Body of pancreas (tissue), 4 donors: ENCODE results near the gene SLC35F3. TPM values are rescaled to one million over a fixed set of nuclear protein-coding genes. Genes with fewer than 3 reads are reported as not detected.

Source experiments
- ATAC-seq: fragments of 150-250 bp; one replicate; pipeline ENCODE4 v1.9.1; 2016
- DNase-seq, 4 donors: peaks; one replicate each; pipeline ENCODE4 v3.0.0-alpha.2; 2019
- H3K27ac ChIP-seq, 4 donors: fragments of 200-600 bp; sonication (generic); 1 replicate in 3 of 4; 2 replicates in 1 of 4; pipeline versions ENCODE4 v1.5.1 to v1.6.1; 2016 to 2019; ENCODE audit warnings: mild to moderate bottlenecking in 1 of 4, mixed read lengths in 1 of 4, moderate library complexity in 1 of 4
- H3K27me3 ChIP-seq, 2 donors: fragments of 200-600 bp; sonication (generic); one replicate each; pipeline ENCODE4 v1.6.0; 2016; ENCODE audit warnings: mild to moderate bottlenecking in 1 of 2
- H3K36me3 ChIP-seq, 2 donors: fragments of 200-600 bp; sonication (generic); replicated peaks in 1 of 2; 2 replicates each; pipeline ENCODE4 v1.5.1; 2016; ENCODE audit warnings: low read depth in 2 of 2; ENCODE audit not compliant: insufficient read depth in 1 of 2
- H3K4me1 ChIP-seq: fragments of 200-600 bp; sonication (generic); one replicate; pipeline ENCODE4 v1.6.0; 2016
- H3K4me3 ChIP-seq, 2 donors: fragments of 200-600 bp; sonication (generic); 1 replicate in 1 of 2; 2 replicates in 1 of 2; pipeline ENCODE4 v1.5.1; 2016 to 2019
- H3K9me3 ChIP-seq, 3 donors: fragments of 200-600 bp; sonication (generic); 1 replicate in 2 of 3; 2 replicates in 1 of 3; pipeline ENCODE4 v1.5.1; 2016
- POLR2A ChIP-seq, 3 donors: fragments of 450-650 bp; IDR thresholded peaks; one replicate each; pipeline ENCODE4 v1.6.1; 2016; ENCODE audit warnings: antibody characterized with exemption in 3 of 3, mild to moderate bottlenecking in 2 of 3
- WGBS, 2 donors: methylation state at CpG; one replicate each; pipeline ENCODE4 v1.1.5; 2017; 5-methylcytosine and 5-hydroxymethylcytosine counted together
- intact Hi-C: fragments of 100-400 bp; cut with DNase I; formaldehyde crosslinking; loops from one replicate; pipeline ENCODE4 v1.15.1; 2023
- total RNA-seq, 2 donors: library from RNA; depleted of rRNA; stranded (reverse); fragments of >200 nt; gene quantifications; one replicate each; pipeline ENCODE4 v1.1.0, GENCODE V29; 2016
- TF ChIP-seq, protein P1 (sequence below), 7 experiments: fragments of 450-650 bp in 4 of 7; fragments of 200-600 bp in 3 of 7; sonication (generic) in 3 of 7; IDR thresholded peaks; one replicate each; pipeline ENCODE4 v1.5.1; 2016 to 2019; ENCODE audit warnings: antibody characterized with exemption in 7 of 7

Gene SLC35F3
- total RNA-seq, 2 donors from 2014 or later = 0.99 to 11.7 TPM

DNA sequence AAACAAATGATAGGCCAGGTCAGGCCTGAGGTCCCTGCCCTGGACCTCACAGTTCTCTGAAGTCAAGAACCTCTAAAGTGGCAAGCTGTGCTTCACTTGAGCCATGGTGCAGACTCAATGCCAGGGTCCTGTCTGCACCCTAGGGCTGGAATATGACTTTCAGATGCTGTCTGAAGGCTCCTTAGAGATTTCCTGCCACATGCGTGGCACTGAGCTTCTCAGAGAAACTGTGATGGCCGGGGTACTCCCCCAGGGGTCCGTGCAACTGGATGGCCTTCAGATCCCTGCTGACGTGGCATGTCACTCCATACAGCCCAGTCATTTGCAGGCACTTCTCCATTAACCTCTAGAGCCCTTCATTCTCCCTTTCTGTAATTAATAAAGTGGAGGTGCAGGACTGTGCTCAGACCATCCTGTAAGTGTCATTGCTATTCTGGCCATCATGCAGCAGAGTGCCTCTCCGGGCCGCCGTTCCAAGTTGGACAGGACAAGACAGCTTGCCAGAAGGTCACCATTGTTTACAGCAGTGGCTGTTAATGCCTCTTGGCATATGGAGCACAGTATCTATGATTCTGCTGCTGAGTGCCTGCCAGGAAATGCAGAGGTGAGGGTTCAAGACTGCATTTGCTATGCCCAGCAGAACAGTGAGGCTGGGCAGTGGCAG is 263.7 kb downstream of the SLC35F3 start:
- Histone ChIP-seq H3K4me1 (no peaks in the 10 kb centered on the region), H3K27me3 (no peaks in the 10 kb centered on the region), H3K27ac (no peak overlapping the region), H3K9me3 (no peaks in the 10 kb centered on the region), H3K4me3 (no peak overlapping the region), H3K36me3 (no peaks in the 10 kb centered on the region)
- no peak for ATAC-seq
- TF ChIP-seq, protein P1, sequence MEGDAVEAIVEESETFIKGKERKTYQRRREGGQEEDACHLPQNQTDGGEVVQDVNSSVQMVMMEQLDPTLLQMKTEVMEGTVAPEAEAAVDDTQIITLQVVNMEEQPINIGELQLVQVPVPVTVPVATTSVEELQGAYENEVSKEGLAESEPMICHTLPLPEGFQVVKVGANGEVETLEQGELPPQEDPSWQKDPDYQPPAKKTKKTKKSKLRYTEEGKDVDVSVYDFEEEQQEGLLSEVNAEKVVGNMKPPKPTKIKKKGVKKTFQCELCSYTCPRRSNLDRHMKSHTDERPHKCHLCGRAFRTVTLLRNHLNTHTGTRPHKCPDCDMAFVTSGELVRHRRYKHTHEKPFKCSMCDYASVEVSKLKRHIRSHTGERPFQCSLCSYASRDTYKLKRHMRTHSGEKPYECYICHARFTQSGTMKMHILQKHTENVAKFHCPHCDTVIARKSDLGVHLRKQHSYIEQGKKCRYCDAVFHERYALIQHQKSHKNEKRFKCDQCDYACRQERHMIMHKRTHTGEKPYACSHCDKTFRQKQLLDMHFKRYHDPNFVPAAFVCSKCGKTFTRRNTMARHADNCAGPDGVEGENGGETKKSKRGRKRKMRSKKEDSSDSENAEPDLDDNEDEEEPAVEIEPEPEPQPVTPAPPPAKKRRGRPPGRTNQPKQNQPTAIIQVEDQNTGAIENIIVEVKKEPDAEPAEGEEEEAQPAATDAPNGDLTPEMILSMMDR (IDR thresholded peaks at IDR 0.05) = no peak
- no peak for TF ChIP-seq POLR2A (IDR thresholded peaks at IDR 0.05)
- WGBS, 2 donors = 40 to 57% methylated on average over 3 to 7 of the region's 7 CpGs
- DNase-seq = no peak
- intact Hi-C loops = no loop called here

DNA sequence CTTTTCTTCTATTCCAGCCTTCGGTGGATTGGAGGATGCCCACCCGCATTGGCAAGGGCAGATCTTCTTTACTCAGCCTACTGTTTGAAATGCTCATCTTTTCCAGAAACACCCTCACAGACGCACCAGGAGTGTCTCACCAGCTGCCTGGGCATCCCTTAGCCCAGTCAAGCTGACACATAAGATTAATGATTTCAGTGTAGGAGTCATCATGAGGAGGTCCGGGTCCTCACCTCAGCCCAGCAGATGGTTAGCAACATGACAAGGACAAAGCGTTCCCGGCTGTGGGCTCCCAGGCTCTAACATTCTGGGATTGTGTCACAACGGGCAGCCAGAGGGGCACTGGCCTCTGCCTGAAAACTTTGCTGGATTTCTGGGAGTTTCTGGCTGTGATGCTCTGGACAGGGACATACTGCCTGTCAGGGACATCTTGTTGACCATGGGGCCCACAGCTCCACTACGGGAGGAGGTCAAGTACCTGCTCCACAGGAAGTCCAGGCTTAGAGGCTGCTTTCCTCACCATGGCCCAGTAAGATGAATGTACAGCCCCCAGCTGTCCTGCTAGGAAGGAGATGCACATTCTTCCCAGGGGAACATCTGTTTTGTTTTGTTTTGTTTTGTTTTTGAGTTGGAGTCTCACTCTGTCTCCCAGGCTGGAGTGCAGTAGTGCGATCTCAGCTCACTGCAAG is 264.8 kb downstream of the SLC35F3 start:
- ATAC-seq (no peak), DNase-seq (no peak)
- whole genome bisulfite sequencing, 2 donors = 73 to 78% methylated on average over 6 to 9 of the region's 9 CpGs
- Histone ChIP-seq H3K9me3 (no peaks in the 10 kb centered on the region), H3K4me1 (no peaks in the 10 kb centered on the region), H3K4me3 (no peak overlapping the region), H3K36me3 (no peaks in the 10 kb centered on the region), H3K27me3 (no peaks in the 10 kb centered on the region), H3K27ac (no peak overlapping the region)
- intact Hi-C loops = no loop called here
- TF ChIP-seq, protein P1 (IDR thresholded peaks at IDR 0.05) = no peak
- TF ChIP-seq POLR2A (IDR thresholded peaks at IDR 0.05) = no peak

DNA sequence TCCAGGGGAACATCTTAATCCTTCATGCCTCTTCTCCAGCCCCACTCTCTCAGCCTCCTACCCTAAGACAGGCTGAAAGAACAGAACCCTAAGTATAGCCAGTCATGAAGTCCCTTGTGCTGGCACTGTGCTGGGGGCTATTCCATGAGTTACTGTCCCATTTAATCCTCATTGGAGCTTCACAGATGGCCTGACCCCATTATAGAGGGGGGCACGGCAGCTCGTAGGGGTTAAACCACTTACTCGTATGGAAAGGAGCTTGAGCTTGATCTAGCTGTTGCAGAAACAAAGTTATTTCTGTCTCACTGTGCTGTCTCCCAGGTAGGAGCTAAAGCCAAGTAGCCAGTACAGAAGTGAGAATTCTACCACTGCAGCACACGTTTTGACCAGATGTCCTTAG is 265.6 kb downstream of the SLC35F3 start:
- Histone ChIP-seq H3K27me3 (no peaks in the 10 kb centered on the region), H3K9me3 (no peaks in the 10 kb centered on the region), H3K27ac (no peak overlapping the region), H3K36me3 (no peaks in the 10 kb centered on the region), H3K4me1 (no peaks in the 10 kb centered on the region), H3K4me3 (no peak overlapping the region)
- intact Hi-C loops = no loop called here
- no peak for ATAC-seq
- WGBS, 2 donors = 50 to 76% methylated on average over 3 to 4 of the region's 4 CpGs
- no peak for DNase-seq
- no peak for TF ChIP-seq POLR2A (IDR thresholded peaks at IDR 0.05)
- TF ChIP-seq, protein P1 (IDR thresholded peaks at IDR 0.05) = no peak

DNA sequence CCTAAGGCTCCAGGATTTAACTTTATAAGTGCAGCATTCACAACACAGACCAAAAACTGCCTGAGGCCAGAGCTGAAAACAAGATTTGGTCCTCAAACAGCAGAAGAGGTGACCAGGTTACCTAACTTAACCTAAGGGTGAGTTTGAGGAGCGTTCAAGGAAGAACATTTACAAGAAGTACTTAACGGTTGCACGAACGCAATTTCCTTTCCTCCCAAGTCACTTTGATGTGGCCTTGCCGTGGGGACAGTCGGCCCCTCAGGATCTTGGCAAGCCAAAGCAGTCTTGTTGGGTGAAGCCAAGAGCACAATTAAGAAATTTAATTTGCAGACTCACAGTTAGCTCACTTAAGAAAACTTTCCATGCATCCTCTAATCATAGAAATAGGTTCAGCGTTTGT is 266.1 kb downstream of the SLC35F3 start:
- no peak overlapping the region for H3K27ac ChIP-seq
- H3K36me3 ChIP-seq = no peaks in the 10 kb centered on the region
- DNase-seq = no peak
- H3K27me3 ChIP-seq = no peaks in the 10 kb centered on the region
- ATAC-seq = no peak
- WGBS, 2 donors = 58 to 71% methylated on average over 7 of the region's 7 CpGs
- H3K4me1 ChIP-seq = no peaks in the 10 kb centered on the region
- intact Hi-C loops = no loop called here
- H3K9me3 ChIP-seq = no peaks in the 10 kb centered on the region
- TF ChIP-seq, protein P1 (IDR thresholded peaks at IDR 0.05) = no peak
- no peak for TF ChIP-seq POLR2A (IDR thresholded peaks at IDR 0.05)
- H3K4me3 ChIP-seq = no peak overlapping the region

DNA sequence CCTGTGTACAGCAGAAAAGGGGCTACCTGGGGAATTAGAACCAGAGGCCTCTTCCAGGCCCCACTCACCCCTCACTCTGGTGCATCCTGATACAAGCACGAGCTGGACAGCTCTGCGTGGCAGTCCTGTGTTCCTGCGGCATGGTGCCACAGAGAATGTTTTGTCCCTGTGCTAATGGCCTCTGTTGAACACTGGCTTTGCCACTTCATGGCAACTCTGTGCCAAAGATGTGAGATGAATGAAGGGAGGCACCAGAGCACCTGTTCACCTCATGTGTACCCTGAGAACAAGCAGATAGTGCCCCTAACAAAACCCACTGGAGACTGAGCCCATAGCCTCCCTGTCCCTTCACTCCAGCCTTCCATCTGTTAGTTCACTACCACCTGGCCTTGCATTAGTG is 269.5 kb downstream of the SLC35F3 start:
- DNase-seq (no peak), ATAC-seq (no peak)
- Histone ChIP-seq H3K4me3 (no peak overlapping the region), H3K36me3 (no peaks in the 10 kb centered on the region), H3K9me3 (no peaks in the 10 kb centered on the region), H3K27ac (no peak overlapping the region), H3K4me1 (no peaks in the 10 kb centered on the region), H3K27me3 (no peaks in the 10 kb centered on the region)
- intact Hi-C loops = no loop called here
- TF ChIP-seq, protein P1 (IDR thresholded peaks at IDR 0.05) = no peak
- TF ChIP-seq POLR2A (IDR thresholded peaks at IDR 0.05) = no peak
- 60 to 80% methylated on average over 1 to 3 of the region's 3 CpGs for WGBS, 2 donors
